ENCODE results near the gene EHBP1L1.

The EHBP1L1 gene

DNA sequence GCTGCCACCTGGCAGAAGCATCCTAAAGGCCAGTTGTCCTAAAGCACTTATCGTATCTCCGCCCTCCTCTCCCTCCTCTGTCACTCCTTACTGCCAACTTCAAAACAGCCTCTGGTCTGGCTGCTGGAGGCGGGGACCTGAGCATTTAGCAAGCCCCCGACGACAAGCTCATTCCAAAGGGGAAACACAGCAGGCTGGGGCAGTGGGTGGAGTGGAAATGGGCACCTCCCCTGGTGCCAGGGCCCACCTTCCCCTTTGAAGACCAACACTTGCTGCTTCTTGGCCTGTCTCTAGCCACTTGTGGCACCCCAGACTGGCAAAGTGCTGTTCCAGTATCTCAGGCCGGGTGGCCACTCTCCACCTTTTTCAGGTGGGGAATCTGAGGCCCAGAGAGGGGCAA, 34.6 kb downstream of the EHBP1L1 start:
- TF ChIP-seq CTCF (IDR thresholded peaks at IDR 0.05), result no peak

GRCh38 chr11:65611028-65611757, 35.3 kb downstream of the EHBP1L1 start:
- TF ChIP-seq CTCF (IDR thresholded peaks at IDR 0.05), result no peak

DNA sequence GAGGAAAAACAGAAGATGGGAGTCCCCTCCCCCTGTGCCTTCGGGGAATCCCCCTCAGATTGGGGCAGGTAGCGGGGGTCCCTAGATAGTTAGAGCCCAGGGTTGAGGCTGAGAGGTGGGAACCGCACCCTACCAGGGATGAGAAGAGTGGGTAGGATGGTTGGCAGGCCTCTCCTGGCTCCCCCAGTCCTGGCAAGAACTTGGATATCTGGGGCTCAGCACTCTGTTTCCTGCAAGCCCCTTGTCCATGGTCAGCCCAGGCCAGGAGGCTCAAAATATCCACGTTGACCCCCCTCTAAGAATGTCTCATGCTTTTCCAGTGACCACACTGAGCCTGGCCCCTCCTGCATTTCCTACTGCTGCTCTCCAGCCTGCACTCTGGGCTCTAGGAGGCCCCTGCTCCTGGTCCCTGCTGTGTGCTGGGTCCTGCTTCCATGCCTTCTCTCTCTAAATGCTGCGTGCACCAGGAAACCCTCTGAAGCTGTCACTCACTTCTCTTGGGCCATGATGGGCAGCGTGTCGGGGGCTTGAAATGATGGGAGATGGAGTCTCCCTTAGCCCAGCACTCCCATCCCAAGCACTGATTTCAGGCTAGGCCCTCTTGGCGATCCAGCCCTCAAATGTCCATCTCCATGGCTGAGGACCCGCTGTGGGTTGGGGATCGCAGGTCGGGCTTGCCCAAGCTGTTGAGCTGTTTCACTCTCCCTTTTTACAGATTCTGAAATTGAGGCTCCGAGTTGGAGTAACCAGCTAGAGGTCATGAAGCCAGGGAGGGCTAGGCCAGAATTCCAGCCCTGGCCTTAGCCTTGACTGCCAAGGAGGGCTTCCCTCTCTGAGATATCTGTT, 36.1 kb downstream of the EHBP1L1 start:
- TF ChIP-seq CTCF (IDR thresholded peaks at IDR 0.05), result no peak

DNA sequence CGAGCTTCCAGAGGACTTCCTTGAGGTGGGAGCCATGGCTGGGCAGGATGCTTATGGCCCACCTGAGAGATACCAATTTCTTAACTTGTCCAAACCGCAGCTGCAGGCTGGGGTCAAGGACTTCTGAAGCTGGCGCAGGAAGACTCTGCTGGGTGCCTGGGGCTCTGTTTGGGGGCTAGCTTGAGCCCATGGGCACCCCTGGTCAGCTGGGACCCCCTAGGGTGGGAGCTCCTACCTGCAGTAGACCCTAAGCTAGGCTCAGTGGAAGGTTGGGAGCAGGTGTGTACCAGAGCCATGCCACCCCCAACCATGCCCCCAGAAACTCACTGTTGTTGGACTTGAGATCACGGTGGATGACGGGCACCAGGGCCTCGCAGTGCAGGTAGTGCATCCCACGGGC, 36.8 kb downstream of the EHBP1L1 start:
- TF ChIP-seq CTCF (IDR thresholded peaks at IDR 0.05), result no peak

GRCh38 chr11:65613091-65613928, 37.5 kb downstream of the EHBP1L1 start:
- TF ChIP-seq CTCF (IDR thresholded peaks at IDR 0.05), result no peak

DNA sequence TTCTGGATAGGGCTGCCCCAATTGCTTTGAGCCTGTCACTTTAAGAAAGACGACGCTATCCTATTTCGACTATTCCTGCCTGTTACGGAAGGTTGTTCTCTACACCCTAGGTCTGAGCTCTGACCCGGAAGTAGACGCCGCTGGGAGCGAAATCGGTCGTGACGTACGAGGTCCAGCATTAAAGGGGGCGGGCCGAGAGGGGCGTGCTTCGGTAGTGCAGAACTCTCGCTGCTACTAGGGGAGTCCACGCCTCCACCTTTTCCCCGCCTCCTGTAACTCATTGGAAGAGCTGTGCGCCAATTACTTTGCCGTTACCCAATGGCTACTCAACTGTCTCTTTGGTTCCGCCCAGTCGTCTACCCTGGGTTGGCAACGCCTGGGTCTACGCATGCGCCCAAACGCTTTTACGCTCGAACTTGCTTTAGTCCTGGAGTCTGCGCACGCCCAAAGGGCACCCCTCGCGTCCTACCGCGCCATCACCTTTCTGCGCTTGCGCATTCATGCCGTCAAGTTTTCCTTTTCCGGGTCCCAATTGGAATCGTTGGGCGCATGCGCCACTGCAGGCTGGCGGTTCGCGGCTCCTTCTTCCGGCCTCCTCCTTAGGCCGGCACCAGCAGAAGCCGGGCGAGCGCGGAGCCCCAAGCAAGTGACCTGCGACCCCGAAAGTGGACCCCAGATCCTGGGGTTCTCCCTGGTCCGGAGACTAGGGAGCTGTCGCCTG, 39.5 kb downstream of the EHBP1L1 start, which contains the start of gene PCNX3:
Gene PCNX3, plus strand, starts transcription at position 548 of the 721 bp plus-strand sequence. CDS start 536 bp downstream, outside the sequence.
- no peak for TF ChIP-seq CTCF (IDR thresholded peaks at IDR 0.05)

All from LNCAP (cell line).